Nephron (organoid): ENCODE data around the gene RPL13.

Experiments
- H3K27ac Mint-ChIP-seq, 3 experiments: 2 replicates each; pipeline ENCODE4 v1.8.0; 2020; ENCODE audit warnings: mixed read lengths in 3 of 3, mild to moderate bottlenecking in 2 of 3, moderate library complexity in 1 of 3
- H3K27me3 Mint-ChIP-seq: 2 replicates; pipeline ENCODE4 v1.8.0; 2021; ENCODE audit warnings: low read depth, mild to moderate bottlenecking, moderate library complexity, mixed read lengths
- H3K36me3 Mint-ChIP-seq: 2 replicates; pipeline ENCODE4 v1.8.0; 2020; ENCODE audit warnings: low read depth, mixed read lengths
- H3K4me1 Mint-ChIP-seq: 2 replicates; pipeline ENCODE4 v1.8.0; 2020; ENCODE audit warnings: mixed read lengths
- H3K4me3 Mint-ChIP-seq, 3 experiments: 2 replicates each; pipeline ENCODE4 v1.8.0; 2020; ENCODE audit warnings: mild to moderate bottlenecking in 3 of 3, mixed read lengths in 3 of 3, moderate library complexity in 2 of 3
- H3K9me3 Mint-ChIP-seq: 2 replicates; pipeline ENCODE4 v1.8.0; 2020; ENCODE audit warnings: mixed read lengths
- CTCF ChIP-seq, 3 experiments: fragments of 200-600 bp; sonication (generic); IDR thresholded peaks; one replicate each; pipeline ENCODE4 v1.5.0; 2021; ENCODE audit warnings: antibody characterized with exemption in 3 of 3; ENCODE audit not compliant: unreplicated experiment in 3 of 3

RPL13 gene

DNA sequence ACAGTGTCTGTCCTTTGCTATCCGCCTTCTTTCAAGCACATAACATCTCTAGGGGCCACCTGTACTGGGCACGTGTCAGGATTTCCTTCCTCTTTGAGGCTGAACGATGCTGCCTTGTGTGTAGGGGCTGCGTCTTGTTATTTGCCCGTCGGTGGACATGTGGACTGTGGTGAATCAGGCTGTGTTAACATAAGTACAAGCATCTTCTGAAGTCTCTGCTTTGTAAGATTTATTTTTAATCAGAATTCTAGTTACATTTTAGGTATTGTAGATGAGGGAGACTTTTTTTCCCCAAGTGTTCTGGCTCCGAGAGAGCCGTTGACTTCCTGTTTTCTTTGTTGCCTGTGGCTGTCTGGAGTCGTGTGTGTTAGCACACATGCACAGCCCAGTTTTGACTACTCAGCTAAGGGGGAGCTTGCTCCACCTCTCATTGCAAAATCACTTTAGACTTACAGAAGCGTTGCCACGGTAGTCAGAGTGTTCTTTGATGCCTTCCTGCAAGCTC, 26.2 kb upstream of the RPL13 start:
- Mint-ChIP-seq H3K27ac (no peak overlapping the region), H3K4me3 (no peak overlapping the region), H3K9me3 (no peaks in the 10 kb centered on the region)

DNA sequence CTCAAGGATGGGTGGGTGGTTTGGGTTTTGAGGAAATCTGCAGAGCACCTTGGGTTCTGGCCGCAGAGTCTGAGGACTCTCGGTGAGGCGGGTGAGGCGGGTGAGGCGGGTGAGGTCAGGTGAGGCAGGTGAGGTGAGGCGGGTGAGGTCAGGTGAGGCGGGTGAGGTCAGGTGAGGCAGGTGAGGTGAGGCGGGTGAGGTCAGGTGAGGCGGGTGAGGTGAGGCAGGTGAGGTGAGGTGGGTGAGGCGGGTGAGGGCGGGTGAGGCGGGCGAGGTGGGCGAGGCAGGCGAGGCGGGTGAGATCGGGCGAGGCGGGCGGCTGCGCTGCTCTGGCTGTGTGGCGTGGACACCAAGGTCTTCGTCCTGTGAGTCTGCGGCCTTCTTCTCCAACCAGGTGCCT, 24.1 kb upstream of the RPL13 start:
- Mint-ChIP-seq H3K36me3 (peaks cover 50% of the 10 kb centered on the region), H3K27me3 (no peaks in the 10 kb centered on the region), H3K27ac (no peak overlapping the region), H3K9me3 (no peaks in the 10 kb centered on the region), H3K4me3 (no peak overlapping the region), H3K4me1 (peaks cover 5% of the 10 kb centered on the region)
- no peak for TF ChIP-seq CTCF (IDR thresholded peaks at IDR 0.05; ENCODE audit: unreplicated experiment in 3 of 3)

More for the DNA sequence above, 26.2 kb upstream of the RPL13 start:
- peaks cover 48% of the 10 kb centered on the region for H3K36me3 Mint-ChIP-seq
- no peak for TF ChIP-seq CTCF (IDR thresholded peaks at IDR 0.05; ENCODE audit: unreplicated experiment in 3 of 3)
- no peaks in the 10 kb centered on the region for H3K27me3 Mint-ChIP-seq
- H3K4me1 Mint-ChIP-seq = peaks cover 5% of the 10 kb centered on the region

DNA sequence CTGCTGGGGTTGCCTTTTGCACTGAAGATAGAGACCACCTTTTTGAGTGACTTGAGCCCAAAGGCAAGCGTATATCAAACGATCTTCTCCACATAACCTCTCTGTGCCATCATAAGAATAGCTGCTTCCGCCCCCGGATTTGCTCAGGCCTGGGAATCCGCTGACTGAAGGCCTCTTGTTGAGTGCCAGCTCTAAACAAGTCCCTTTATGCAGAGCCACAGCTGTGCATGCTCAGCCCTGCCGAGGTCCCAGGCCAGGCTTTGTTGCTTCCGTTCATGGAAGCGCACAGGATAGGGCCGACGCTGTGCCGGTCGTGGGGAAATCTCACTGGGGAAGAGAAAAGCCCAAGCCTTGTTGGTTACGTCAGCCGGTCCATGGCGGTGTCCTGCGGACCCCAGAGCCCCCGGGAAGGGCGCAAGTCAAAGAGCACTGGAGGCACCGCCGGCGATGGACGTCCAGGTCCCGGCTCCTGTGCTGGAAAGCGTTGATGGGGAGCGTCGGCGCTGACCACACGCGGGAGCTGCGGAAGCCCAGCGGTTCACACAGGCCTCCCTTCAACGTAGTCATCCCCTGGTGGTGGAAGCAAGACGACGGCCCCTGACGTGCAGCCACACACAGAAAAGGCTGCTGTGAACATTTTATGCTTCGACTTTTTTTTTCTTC, 23.5 kb upstream of the RPL13 start:
- H3K4me3 Mint-ChIP-seq = no peak overlapping the region
- no peaks in the 10 kb centered on the region for H3K27me3 Mint-ChIP-seq
- H3K27ac Mint-ChIP-seq = no peak overlapping the region
- no peaks in the 10 kb centered on the region for H3K9me3 Mint-ChIP-seq
- H3K36me3 Mint-ChIP-seq = peaks cover 47% of the 10 kb centered on the region
- H3K4me1 Mint-ChIP-seq = peaks cover 5% of the 10 kb centered on the region
- TF ChIP-seq CTCF (IDR thresholded peaks at IDR 0.05; ENCODE audit: unreplicated experiment in 3 of 3) = no peak

GRCh38 chr16:89537549-89537925, 22.9 kb upstream of the RPL13 start:
- H3K27me3 Mint-ChIP-seq = no peaks in the 10 kb centered on the region
- peaks cover 49% of the 10 kb centered on the region for H3K36me3 Mint-ChIP-seq
- H3K4me1 Mint-ChIP-seq = peaks cover 5% of the 10 kb centered on the region
- no peaks in the 10 kb centered on the region for H3K9me3 Mint-ChIP-seq
- H3K27ac Mint-ChIP-seq = no peak overlapping the region
- no peak for TF ChIP-seq CTCF (IDR thresholded peaks at IDR 0.05; ENCODE audit: unreplicated experiment in 3 of 3)
- no peak overlapping the region for H3K4me3 Mint-ChIP-seq

- Mint-ChIP-seq H3K4me3 (no peak overlapping the region), H3K36me3 (peaks cover 49% of the 10 kb centered on the region), H3K9me3 (no peaks in the 10 kb centered on the region), H3K4me1 (peaks cover 5% of the 10 kb centered on the region), H3K27me3 (no peaks in the 10 kb centered on the region), H3K27ac (no peak overlapping the region)
- TF ChIP-seq CTCF (IDR thresholded peaks at IDR 0.05; ENCODE audit: unreplicated experiment in 3 of 3) = no peak
Observed at GRCh38 chr16:89538286-89538685, 22.2 kb upstream of the RPL13 start.

GRCh38 chr16:89540557-89540956, 19.9 kb upstream of the RPL13 start:
- Mint-ChIP-seq H3K4me1 (peaks cover 5% of the 10 kb centered on the region), H3K9me3 (no peaks in the 10 kb centered on the region), H3K4me3 (no peak overlapping the region), H3K36me3 (peaks cover 37% of the 10 kb centered on the region), H3K27me3 (no peaks in the 10 kb centered on the region), H3K27ac (no peak overlapping the region)
- TF ChIP-seq CTCF (IDR thresholded peaks at IDR 0.05; ENCODE audit: unreplicated experiment in 3 of 3) = no peak
